COLO829 (cell line): Measurements from ENCODE around the gene MYMK.

Experiments used
- DNase-seq: peaks from one replicate; pipeline ENCODE4 v3.0.0; 2012; ENCODE audit warnings: low spot score

MYMK gene

GRCh38 chr9:133505186-133505830 lies 19.5 kb downstream of the MYMK start:
- no peak for DNase-seq

- no peak for DNase-seq
These were observed 22.6 kb downstream of the MYMK start for GRCh38 chr9:133502112-133502511.

GRCh38 chr9:133499892-133500270 lies 24.9 kb downstream of the MYMK start:
- no peak for DNase-seq

- DNase-seq, result no peak
These were observed 25.4 kb downstream of the MYMK start for GRCh38 chr9:133499132-133499891.

GRCh38 chr9:133496861-133497842 lies 27.6 kb downstream of the MYMK start:
- no peak for DNase-seq

- no peak for DNase-seq
These were observed 29.1 kb downstream of the MYMK start for GRCh38 chr9:133495327-133496293.

GRCh38 chr9:133494636-133495326 lies 30.0 kb downstream of the MYMK start:
- no peak for DNase-seq

GRCh38 chr9:133493845-133494540 lies 30.8 kb downstream of the MYMK start:
- no peak for DNase-seq

GRCh38 chr9:133493428-133493827 lies 31.3 kb downstream of the MYMK start:
- no peak for DNase-seq

- DNase-seq, result no peak
These were observed 32.4 kb downstream of the MYMK start for GRCh38 chr9:133492061-133493021.

GRCh38 chr9:133491656-133491925 lies 33.2 kb downstream of the MYMK start:
- DNase-seq, result no peak

- no peak for DNase-seq
These were observed 33.7 kb downstream of the MYMK start for GRCh38 chr9:133490865-133491655.

- DNase-seq, result no peak
These were observed 34.5 kb downstream of the MYMK start for GRCh38 chr9:133490201-133490681.

- DNase-seq, result no peak
These were observed 35.2 kb downstream of the MYMK start for GRCh38 chr9:133489253-133490190.

GRCh38 chr9:133488686-133489252 lies 36.0 kb downstream of the MYMK start:
- no peak for DNase-seq

- no peak for DNase-seq
These were observed 37.4 kb downstream of the MYMK start for GRCh38 chr9:133487331-133487725.
